Measurements from ENCODE around the gene PREB. TPM values are rescaled to one million over a fixed set of nuclear protein-coding genes. Genes with fewer than 3 reads are reported as not detected.

The PREB gene
- total RNA-seq, 2 experiments from 2014 or later, result 51.7 to 53.9 TPM

- no peaks in the 10 kb centered on the region for H3K9me3 Mint-ChIP-seq
- no peak for ATAC-seq (ENCODE audit: low read depth)
- H3K27ac Mint-ChIP-seq, result no peak overlapping the region
- no peaks in the 10 kb centered on the region for H3K36me3 Mint-ChIP-seq
- peaks cover 2% of the 10 kb centered on the region for H3K4me1 Mint-ChIP-seq
- no peak overlapping the region for H3K4me3 Mint-ChIP-seq
- DNase-seq, result no peak
- H3K27me3 Mint-ChIP-seq, result peaks cover 11% of the 10 kb centered on the region
- POLR2A ChIA-PET, result no interaction called here
Observed at GRCh38 chr2:27162151-27163121, 28.0 kb upstream of the PREB start.

GRCh38 chr2:27160191-27160590 lies 25.8 kb upstream of the PREB start:
- peaks cover 16% of the 10 kb centered on the region for H3K27me3 Mint-ChIP-seq
- H3K4me1 Mint-ChIP-seq, result no peaks in the 10 kb centered on the region
- POLR2A ChIA-PET, result no interaction called here
- H3K4me3 Mint-ChIP-seq, result no peak overlapping the region
- H3K27ac Mint-ChIP-seq, result no peak overlapping the region
- H3K36me3 Mint-ChIP-seq, result no peaks in the 10 kb centered on the region
- ATAC-seq (ENCODE audit: low read depth) (no peak), DNase-seq (no peak)
- no peaks in the 10 kb centered on the region for H3K9me3 Mint-ChIP-seq

GRCh38 chr2:27159271-27159670 lies 24.8 kb upstream of the PREB start:
- H3K4me1 Mint-ChIP-seq, result no peaks in the 10 kb centered on the region
- DNase-seq (no peak), ATAC-seq (ENCODE audit: low read depth) (no peak)
- no peaks in the 10 kb centered on the region for H3K36me3 Mint-ChIP-seq
- no peaks in the 10 kb centered on the region for H3K9me3 Mint-ChIP-seq
- H3K27me3 Mint-ChIP-seq, result peaks cover 12% of the 10 kb centered on the region
- POLR2A ChIA-PET, result no interaction called here
- no peak overlapping the region for H3K27ac Mint-ChIP-seq
- no peak overlapping the region for H3K4me3 Mint-ChIP-seq

- DNase-seq (no peak), ATAC-seq (ENCODE audit: low read depth) (no peak)
- H3K27me3 Mint-ChIP-seq, result peaks cover 8% of the 10 kb centered on the region
- H3K9me3 Mint-ChIP-seq, result no peaks in the 10 kb centered on the region
- H3K4me1 Mint-ChIP-seq, result no peaks in the 10 kb centered on the region
- no peak overlapping the region for H3K27ac Mint-ChIP-seq
- H3K36me3 Mint-ChIP-seq, result no peaks in the 10 kb centered on the region
- POLR2A ChIA-PET, result no interaction called here
- H3K4me3 Mint-ChIP-seq, result no peak overlapping the region
Observed at GRCh38 chr2:27158468-27158867, 24.0 kb upstream of the PREB start.

- POLR2A ChIA-PET, result no interaction called here
- Mint-ChIP-seq H3K27me3 (peaks cover 7% of the 10 kb centered on the region), H3K4me1 (no peaks in the 10 kb centered on the region), H3K27ac (no peak overlapping the region), H3K9me3 (no peaks in the 10 kb centered on the region), H3K36me3 (no peaks in the 10 kb centered on the region), H3K4me3 (no peak overlapping the region)
- ATAC-seq (ENCODE audit: low read depth) (no peak), DNase-seq (no peak)
Observed at GRCh38 chr2:27155069-27155520, 20.7 kb upstream of the PREB start.

GRCh38 chr2:27154488-27154887 lies 20.1 kb upstream of the PREB start:
- Mint-ChIP-seq H3K9me3 (no peaks in the 10 kb centered on the region), H3K27me3 (peaks cover 7% of the 10 kb centered on the region), H3K27ac (no peak overlapping the region), H3K4me3 (no peak overlapping the region), H3K4me1 (no peaks in the 10 kb centered on the region), H3K36me3 (no peaks in the 10 kb centered on the region)
- ATAC-seq (ENCODE audit: low read depth), result no peak
- POLR2A ChIA-PET, result no interaction called here
- no peak for DNase-seq

- POLR2A ChIA-PET, result no interaction called here
- Mint-ChIP-seq H3K4me3 (no peak overlapping the region), H3K4me1 (no peaks in the 10 kb centered on the region), H3K9me3 (no peaks in the 10 kb centered on the region), H3K27me3 (peaks cover 6% of the 10 kb centered on the region), H3K27ac (no peak overlapping the region), H3K36me3 (no peaks in the 10 kb centered on the region)
- ATAC-seq (ENCODE audit: low read depth), result no peak
- DNase-seq, result no peak
Observed at GRCh38 chr2:27152796-27153464, 18.5 kb upstream of the PREB start.

- Mint-ChIP-seq H3K27ac (no peak overlapping the region), H3K9me3 (no peaks in the 10 kb centered on the region), H3K27me3 (peaks cover 6% of the 10 kb centered on the region), H3K36me3 (no peaks in the 10 kb centered on the region), H3K4me3 (no peak overlapping the region), H3K4me1 (no peaks in the 10 kb centered on the region)
- POLR2A ChIA-PET, result interaction anchor here (0.7 kb wide), 1 partner anchor 807 kb away, joined by 3 read pairs; no protein-coding TSS in a partner anchor
- ATAC-seq (ENCODE audit: low read depth), result no peak
- no peak for DNase-seq
Observed at GRCh38 chr2:27152102-27152795, 17.8 kb upstream of the PREB start.

GRCh38 chr2:27150639-27151230 lies 16.3 kb upstream of the PREB start:
- no peak for ATAC-seq (ENCODE audit: low read depth)

GRCh38 chr2:27149570-27150405 lies 15.4 kb upstream of the PREB start:
- POLR2A ChIA-PET, result no interaction called here
- DNase-seq (no peak), ATAC-seq (ENCODE audit: low read depth) (no peak)
- Mint-ChIP-seq H3K4me3 (no peak overlapping the region), H3K27ac (no peak overlapping the region), H3K27me3 (peaks cover 12% of the 10 kb centered on the region), H3K36me3 (no peaks in the 10 kb centered on the region), H3K4me1 (no peaks in the 10 kb centered on the region), H3K9me3 (no peaks in the 10 kb centered on the region)

More at GRCh38 chr2:27150639-27151230, 16.3 kb upstream of the PREB start:
- Mint-ChIP-seq H3K27ac (no peak overlapping the region), H3K9me3 (no peaks in the 10 kb centered on the region), H3K27me3 (peaks cover 11% of the 10 kb centered on the region), H3K4me1 (no peaks in the 10 kb centered on the region), H3K4me3 (no peak overlapping the region), H3K36me3 (no peaks in the 10 kb centered on the region)
- POLR2A ChIA-PET, result interaction anchor here (0.7 kb wide), 1 partner anchor 16 kb away, joined by 3 read pairs; the partner anchor contains the start of gene PREB
- no peak for DNase-seq

- DNase-seq (no peak), ATAC-seq (ENCODE audit: low read depth) (no peak)
- no peak within 1 kb of the TSS for H3K27ac Mint-ChIP-seq
- no peaks in the 10 kb centered on the region for H3K4me1 Mint-ChIP-seq
- peaks cover 19% of the 10 kb centered on the region for H3K27me3 Mint-ChIP-seq
- POLR2A ChIA-PET, result no interaction called here
- no peak within 1 kb of the TSS for H3K4me3 Mint-ChIP-seq
- no peaks in the 10 kb centered on the region for H3K9me3 Mint-ChIP-seq
- H3K36me3 Mint-ChIP-seq, result no peaks in the 10 kb centered on the region
Observed at GRCh38 chr2:27148801-27149439, 14.5 kb upstream of the PREB start, which contains the start of gene TCF23. TSS of gene TCF23 (plus strand) at chr2:27149004. CDS start at chr2:27149134, 130 bp downstream.

- Mint-ChIP-seq H3K4me1 (no peaks in the 10 kb centered on the region), H3K4me3 (no peak overlapping the region), H3K36me3 (peaks cover 2% of the 10 kb centered on the region), H3K27ac (no peak overlapping the region), H3K9me3 (peaks cover 2% of the 10 kb centered on the region), H3K27me3 (peaks cover 27% of the 10 kb centered on the region)
- POLR2A ChIA-PET, result no interaction called here
- no peak for ATAC-seq (ENCODE audit: low read depth)
- no peak for DNase-seq
Observed at GRCh38 chr2:27147935-27148334, 13.5 kb upstream of the PREB start.

Data from activated naive CD8-positive, alpha-beta T cell treated with anti-CD3 and anti-CD28 coated beads, Interleukin-2, amount 10 ng/mL, durations not matched to agents 7 days and 5 days (primary cell).